NCI-H748 treated with DMSO at 0.1 percent for 48 hours (cell line): ENCODE results near the gene BIRC6.
A peak's percentile ranks its signal among the peaks of the same experiment; 100 is the strongest.
"Not testable (repeated sequence)": the region's sequence is repeated elsewhere in the genome, so short reads cannot be mapped to it uniquely, and the experiment has no call there.

Experiments used
- DNase-seq: peaks from one replicate; lab custom pipeline; 2025; lab: John Stamatoyannopoulos, UW

BIRC6 gene

GRCh38 chr2:32614084-32614483 lies 257.3 kb downstream of the BIRC6 start:
- DNase-seq, result no peak

GRCh38 chr2:32617599-32618189 lies 260.9 kb downstream of the BIRC6 start:
- no peak for DNase-seq

- DNase-seq, result no peak
Measured at GRCh38 chr2:32622570-32623310, 265.9 kb downstream of the BIRC6 start.

GRCh38 chr2:32623311-32623706 lies 266.5 kb downstream of the BIRC6 start:
- no peak for DNase-seq

DNA sequence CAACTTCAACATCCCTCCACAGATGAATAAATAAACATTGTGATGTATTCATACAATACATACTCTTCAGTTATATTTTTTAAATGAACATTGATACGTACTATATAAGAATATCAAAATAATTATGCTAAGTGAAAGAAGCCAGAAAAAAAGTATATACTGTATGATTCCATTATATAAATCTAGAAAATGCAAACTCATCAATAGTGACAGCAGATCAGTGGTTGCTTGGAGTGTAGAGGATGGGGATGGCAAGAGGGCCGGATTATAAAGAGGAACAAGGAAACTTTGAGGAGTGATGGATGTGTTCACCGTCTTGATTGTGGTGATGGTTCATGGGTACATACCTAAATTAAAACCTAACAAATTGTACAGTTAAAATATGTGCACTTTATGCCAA lies 268.0 kb downstream of the BIRC6 start:
- DNase-seq, result no peak

- DNase-seq, result no peak
Measured at GRCh38 chr2:32626639-32627221, 269.9 kb downstream of the BIRC6 start.

DNA sequence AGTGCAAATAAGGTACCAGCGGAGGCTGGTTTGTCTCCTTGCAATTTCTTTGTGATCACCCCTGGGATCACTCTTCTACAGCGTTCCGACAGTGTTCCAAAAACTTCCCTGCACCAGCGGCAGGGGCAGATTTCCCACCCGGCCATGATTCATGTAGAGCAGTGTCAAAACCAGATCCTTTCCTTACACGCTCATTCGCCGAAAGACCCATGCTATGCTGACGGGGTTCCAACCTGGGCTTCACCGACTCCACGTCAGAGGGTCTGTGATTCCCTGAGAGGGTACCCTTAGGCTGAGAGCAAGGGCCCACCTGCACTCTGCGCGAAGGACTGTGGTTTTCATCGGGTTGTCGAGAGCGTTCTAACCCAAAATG lies 270.6 kb downstream of the BIRC6 start:
- DNase-seq, result no peak

GRCh38 chr2:32627814-32628579 lies 271.2 kb downstream of the BIRC6 start, which contains the start of gene TTC27:
TSS of gene TTC27 (plus strand) at chr2:32628050. CDS start at chr2:32628293, 243 bp downstream.
- DNase-seq, result peak; percentile 69

DNA sequence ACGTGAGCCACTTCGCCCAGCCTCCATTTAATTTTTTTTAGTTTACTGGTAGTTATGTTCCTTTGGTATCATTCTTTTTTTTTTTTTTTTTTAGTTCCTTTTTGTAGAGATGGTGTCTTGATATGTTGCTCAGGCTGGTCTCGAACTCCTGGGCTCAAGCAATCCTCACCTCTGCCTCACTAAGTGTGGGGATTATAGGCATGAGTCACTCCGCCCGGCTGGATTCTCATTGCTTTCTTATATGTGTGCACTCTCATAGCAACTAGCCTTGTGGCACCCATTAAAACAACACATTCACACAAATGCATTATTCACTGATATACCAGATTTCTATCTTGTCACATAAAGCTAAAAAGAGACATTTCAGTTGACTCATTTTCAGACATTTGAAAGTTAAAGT lies 275.3 kb downstream of the BIRC6 start:
- DNase-seq, result no peak

GRCh38 chr2:32633040-32633439 lies 276.2 kb downstream of the BIRC6 start:
- DNase-seq, result no peak

DNA sequence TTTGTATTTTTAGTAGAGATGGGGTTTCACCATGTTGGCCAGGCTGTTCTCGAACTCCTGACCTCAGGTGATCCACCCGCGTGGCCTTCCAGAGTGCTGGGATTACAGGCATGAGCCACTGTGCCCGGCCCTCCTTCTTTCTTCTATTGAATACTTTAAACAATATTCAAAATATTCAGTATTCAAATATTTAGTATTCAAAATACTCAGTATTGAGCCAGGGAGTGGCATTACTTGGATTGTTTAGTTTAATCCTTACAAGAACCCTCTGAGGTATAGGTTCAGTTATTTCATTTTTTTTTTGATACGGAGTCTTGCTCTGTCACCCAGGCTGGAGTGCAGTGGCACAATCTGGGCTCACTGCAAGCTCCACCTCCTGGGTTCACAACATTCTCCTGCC lies 281.7 kb downstream of the BIRC6 start:
- not testable (repeated sequence) for DNase-seq

GRCh38 chr2:32641180-32641579 lies 284.4 kb downstream of the BIRC6 start:
- DNase-seq, result no peak

DNA sequence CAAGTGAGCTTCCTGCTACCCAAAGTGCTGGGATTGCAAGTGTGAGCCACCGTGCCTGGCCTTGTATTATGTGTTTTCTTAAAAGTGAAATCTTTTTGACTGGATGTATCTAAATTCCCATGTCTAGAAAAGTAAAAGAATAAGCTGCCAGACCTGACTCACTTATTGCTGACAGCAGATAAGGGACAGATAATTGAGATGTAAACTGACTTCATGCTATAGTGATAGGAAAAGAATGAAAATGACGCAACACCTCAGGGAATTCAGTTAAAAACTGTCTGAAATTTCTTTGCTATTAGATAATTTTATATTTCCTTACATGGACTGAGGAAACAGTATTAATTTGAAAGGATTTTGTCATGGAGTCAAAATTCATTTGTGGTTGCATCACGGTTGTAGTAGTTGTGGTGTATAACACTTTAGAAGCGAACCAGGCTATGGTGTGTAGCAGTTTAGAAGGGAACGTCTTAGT lies 290.4 kb downstream of the BIRC6 start:
- DNase-seq, result no peak

- DNase-seq, result no peak
Measured at GRCh38 chr2:32652555-32653209, 295.9 kb downstream of the BIRC6 start.

GRCh38 chr2:32656069-32656468 lies 299.2 kb downstream of the BIRC6 start:
- DNase-seq, result no peak

DNA sequence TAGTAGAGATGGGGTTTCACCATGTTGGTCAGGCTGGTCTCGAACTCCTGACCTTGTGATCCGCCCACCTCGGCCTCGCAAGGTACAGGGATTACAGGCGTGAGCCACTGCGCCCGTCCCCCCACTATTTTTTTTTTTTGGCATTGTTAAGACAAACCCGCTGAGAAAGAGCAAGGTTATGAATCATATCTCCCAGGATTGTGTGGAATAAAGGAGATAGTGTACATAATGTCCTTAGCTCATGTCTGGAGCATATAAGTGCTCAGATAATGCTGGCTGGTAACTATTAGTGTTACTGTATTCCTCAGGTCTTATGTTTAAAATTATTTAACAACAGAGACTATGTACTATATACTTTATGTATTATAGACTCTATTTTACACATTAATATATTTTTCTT lies 307.0 kb downstream of the BIRC6 start:
- DNase-seq, result no peak

DNA sequence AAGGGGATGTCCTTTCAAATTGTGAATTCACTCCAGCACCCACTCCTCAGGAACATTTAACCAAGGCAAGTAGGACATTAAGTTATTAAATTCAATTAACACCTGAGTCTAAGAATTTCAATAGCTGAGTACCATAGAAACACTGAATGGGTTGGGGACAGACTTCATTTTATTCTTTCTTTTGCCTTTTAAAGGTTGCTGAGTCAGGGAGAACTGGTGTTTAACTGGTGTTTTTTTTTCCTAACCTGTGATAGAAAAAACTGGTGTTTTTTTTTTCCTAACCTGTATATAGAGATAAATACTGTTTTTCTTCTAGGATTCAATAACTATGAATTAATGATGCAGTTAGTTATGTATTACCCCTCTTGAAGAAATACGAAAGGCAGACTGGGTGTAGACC lies 309.9 kb downstream of the BIRC6 start:
- DNase-seq, result no peak

DNA sequence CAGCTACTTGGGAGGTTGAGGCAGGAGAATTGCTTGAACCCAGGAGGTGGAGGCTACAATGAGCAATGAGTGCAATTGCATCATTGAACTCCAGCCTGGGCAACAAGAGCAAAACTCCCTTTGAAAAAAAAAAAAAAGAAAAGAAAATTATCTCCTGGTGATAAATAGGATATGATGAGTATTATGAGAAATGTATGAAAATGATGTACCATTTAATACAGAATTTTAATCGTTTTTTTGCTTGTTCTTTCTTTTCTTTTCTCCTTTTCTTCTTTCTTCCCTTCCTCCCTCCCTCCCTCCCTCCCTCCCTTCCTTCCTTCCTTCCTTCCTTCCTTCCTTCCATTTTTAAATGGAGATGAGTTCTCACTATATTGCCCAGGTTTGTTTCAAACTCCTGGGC lies 311.4 kb downstream of the BIRC6 start:
- DNase-seq, result no peak
